CD14-positive monocyte (primary cell): ENCODE measurements around the gene PRKACB. TPM values are rescaled to one million over a fixed set of nuclear protein-coding genes. Genes with fewer than 3 reads are reported as not detected.

Experiments used
- DNase-seq, 3 donors: peaks; one replicate each; pipeline ENCODE4 v3.0.0-alpha.2; 2011 to 2022
- H2AFZ ChIP-seq: 2 replicates; pipeline ENCODE4 v1.6.0; 2012; ENCODE audit warnings: mild to moderate bottlenecking, low read depth, low read length, inconsistent platforms; ENCODE audit not compliant: insufficient read depth, poor library complexity, severe bottlenecking
- H3K27ac ChIP-seq, 2 donors: 1 replicate in 1 of 2; 2 replicates in 1 of 2; pipeline ENCODE4 v1.5.1; 2012 to 2013; ENCODE audit warnings: low read length in 2 of 2, control low read depth in 1 of 2, inconsistent platforms in 1 of 2, low read depth in 1 of 2, mild to moderate bottlenecking in 1 of 2
- H3K27me3 ChIP-seq, 2 donors: one replicate each; pipeline versions ENCODE4 v1.6.0 to v1.6.1; 2011 to 2013; ENCODE audit warnings: low read length in 2 of 2; ENCODE audit not compliant: control insufficient read depth in 2 of 2, insufficient read depth in 2 of 2
- H3K36me3 ChIP-seq, 2 donors: replicated peaks in 1 of 2; 1 replicate in 1 of 2; 2 replicates in 1 of 2; pipeline versions ENCODE4 v1.5.1 to v1.6.1; 2012 to 2013; ENCODE audit warnings: low read length in 2 of 2, control low read depth in 1 of 2, inconsistent platforms in 1 of 2, mild to moderate bottlenecking in 1 of 2; ENCODE audit not compliant: insufficient read depth in 2 of 2, control insufficient read depth in 1 of 2
- H3K4me1 ChIP-seq, 2 donors: 1 replicate in 1 of 2; 2 replicates in 1 of 2; pipeline versions ENCODE4 v1.5.1 to v1.6.1; 2012 to 2013; ENCODE audit warnings: low read length in 2 of 2, control low read depth in 1 of 2, inconsistent platforms in 1 of 2, mild to moderate bottlenecking in 1 of 2, moderate library complexity in 1 of 2; ENCODE audit not compliant: insufficient read depth in 2 of 2, control insufficient read depth in 1 of 2
- H3K4me2 ChIP-seq: replicated peaks from 2 replicates; pipeline ENCODE3; 2012; ENCODE audit warnings: low read length, moderate library complexity, mild to moderate bottlenecking; ENCODE audit not compliant: poor library complexity, severe bottlenecking; ENCODE audit errors: extremely low read depth
- H3K4me3 ChIP-seq, 3 experiments: fragments of 200-600 bp in 1 of 3; sonication (generic) in 1 of 3; replicated peaks in 1 of 3; 1 replicate in 2 of 3; 2 replicates in 1 of 3; pipeline ENCODE4 v1.5.1; 2011 to 2013; ENCODE audit warnings: low read length in 3 of 3, mild to moderate bottlenecking in 3 of 3, control low read depth in 2 of 3, low read depth in 2 of 3, inconsistent platforms in 1 of 3, moderate library complexity in 1 of 3
- H3K79me2 ChIP-seq: 2 replicates; pipeline ENCODE4 v1.6.0; 2012; ENCODE audit warnings: mild to moderate bottlenecking, control low read depth, inconsistent platforms, low read length, moderate library complexity; ENCODE audit not compliant: insufficient read depth
- H3K9ac ChIP-seq: 2 replicates; pipeline ENCODE4 v1.6.0; 2017; ENCODE audit warnings: low read length, mild to moderate bottlenecking; ENCODE audit not compliant: insufficient read depth, poor library complexity, severe bottlenecking
- H3K9me3 ChIP-seq, 2 donors: replicated peaks in 1 of 2; 1 replicate in 1 of 2; 2 replicates in 1 of 2; pipeline versions ENCODE4 v1.5.1 to v1.6.1; 2012 to 2013; ENCODE audit warnings: low read length in 2 of 2, control low read depth in 1 of 2; ENCODE audit not compliant: control insufficient read depth in 1 of 2, insufficient read depth in 1 of 2
- H4K20me1 ChIP-seq: 2 replicates; pipeline ENCODE4 v1.6.0; 2012; ENCODE audit warnings: mild to moderate bottlenecking, low read length, control low read depth, moderate library complexity; ENCODE audit not compliant: insufficient read depth
- H3K27ac Mint-ChIP-seq, 7 donors: one replicate each; pipeline ENCODE4 v1.8.0; 2020; ENCODE audit warnings: mild to moderate bottlenecking in 7 of 7, mixed read lengths in 7 of 7, moderate library complexity in 6 of 7, inconsistent platforms in 2 of 7
- H3K27me3 Mint-ChIP-seq, 3 donors: one replicate each; pipeline ENCODE4 v1.8.0; 2021 to 2022; ENCODE audit warnings: low read depth in 3 of 3, mild to moderate bottlenecking in 3 of 3, mixed read lengths in 3 of 3, moderate library complexity in 3 of 3, inconsistent platforms in 1 of 3
- H3K36me3 Mint-ChIP-seq, 2 donors: one replicate each; pipeline ENCODE4 v1.8.0; 2020; ENCODE audit warnings: mixed read lengths in 2 of 2, inconsistent platforms in 1 of 2, mild to moderate bottlenecking in 1 of 2
- H3K4me1 Mint-ChIP-seq: one replicate; pipeline ENCODE4 v1.8.0; 2020; ENCODE audit warnings: mild to moderate bottlenecking, mixed read lengths
- H3K4me3 Mint-ChIP-seq, 2 donors: one replicate each; pipeline ENCODE4 v1.8.0; 2020; ENCODE audit warnings: mild to moderate bottlenecking in 2 of 2, mixed read lengths in 2 of 2, moderate library complexity in 1 of 2
- H3K9me3 Mint-ChIP-seq, 7 donors: one replicate each; pipeline ENCODE4 v1.8.0; 2020 to 2022; ENCODE audit warnings: mixed read lengths in 7 of 7, mild to moderate bottlenecking in 6 of 7, moderate library complexity in 6 of 7, inconsistent platforms in 2 of 7
- WGBS: methylation state at CpG from one replicate; pipeline ENCODE4 v1.1.5; 2013; ENCODE audit warnings: missing lambda C conversion rate; ENCODE audit not compliant: insufficient coverage; 5-methylcytosine and 5-hydroxymethylcytosine counted together
- intact Hi-C, 2 donors: fragments of 100-400 bp; cut with micrococcal nuclease; formaldehyde crosslinking; loops; one replicate each; pipeline versions ENCODE4 v1.15.0 to v1.15.1; 2023
- polyA plus RNA-seq, 3 donors: library from polyadenylated mRNA; depleted of rRNA in 1 of 3; unstranded in 2 of 3; stranded (reverse) in 1 of 3; fragments of 300-500 nt in 2 of 3; fragments of >200 nt in 1 of 3; fragmentation: Illumina TruSeq in 2 of 3; gene quantifications; 1 replicate in 2 of 3; 2 replicates in 1 of 3; pipeline ENCODE4 v1.2.3, GENCODE V29; 2012 to 2021
- TF ChIP-seq, protein P1 (sequence below): fragments of 200-600 bp; IDR thresholded peaks from one replicate; pipeline ENCODE4 v1.8.0; 2022; ENCODE audit warnings: antibody characterized with exemption, mild to moderate bottlenecking

The PRKACB gene
- polyA plus RNA-seq, 3 donors, result 2.5 to 14.5 (median 13.8) TPM

DNA sequence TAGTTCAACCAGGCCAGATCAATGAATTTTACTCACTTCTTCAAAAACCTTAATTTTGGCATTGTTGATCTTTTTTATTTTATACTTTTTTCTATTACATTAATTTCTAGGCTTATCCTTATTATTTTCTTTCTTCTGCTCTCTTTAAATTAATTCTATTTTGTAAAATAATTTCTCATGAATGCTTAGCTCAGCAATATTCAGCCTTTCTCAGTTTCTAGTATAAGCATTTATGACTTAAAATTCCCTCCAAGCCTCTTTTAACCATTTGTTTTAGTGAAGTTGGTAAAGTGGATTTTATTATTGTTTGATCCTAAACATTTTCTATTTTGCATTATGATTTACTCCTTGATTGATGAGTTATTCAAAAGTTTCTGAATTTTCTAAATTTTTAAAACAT lies 136.8 kb downstream of the PRKACB start:
- no peak overlapping the region for H3K4me3 ChIP-seq
- H2AFZ ChIP-seq, result no peak overlapping the region
- H3K9me3 Mint-ChIP-seq, result peaks cover 0 to 10% (median 3%) of the 10 kb centered on the region in 7 donors
- intact Hi-C loops, result no loop called here
- no peaks in the 10 kb centered on the region for H3K4me1 Mint-ChIP-seq
- H3K4me2 ChIP-seq, result no peak overlapping the region
- no peaks in the 10 kb centered on the region for H3K36me3 Mint-ChIP-seq
- no peaks in the 10 kb centered on the region for H4K20me1 ChIP-seq
- no peaks in the 10 kb centered on the region for H3K4me1 ChIP-seq
- no peaks in the 10 kb centered on the region for H3K79me2 ChIP-seq
- no peaks in the 10 kb centered on the region for H3K9me3 ChIP-seq
- H3K27ac Mint-ChIP-seq, result no peak overlapping the region
- no peak overlapping the region for H3K4me3 Mint-ChIP-seq
- peaks cover 0 to 2% (median 2%) of the 10 kb centered on the region in 3 donors for H3K27me3 Mint-ChIP-seq
- TF ChIP-seq, protein P1, sequence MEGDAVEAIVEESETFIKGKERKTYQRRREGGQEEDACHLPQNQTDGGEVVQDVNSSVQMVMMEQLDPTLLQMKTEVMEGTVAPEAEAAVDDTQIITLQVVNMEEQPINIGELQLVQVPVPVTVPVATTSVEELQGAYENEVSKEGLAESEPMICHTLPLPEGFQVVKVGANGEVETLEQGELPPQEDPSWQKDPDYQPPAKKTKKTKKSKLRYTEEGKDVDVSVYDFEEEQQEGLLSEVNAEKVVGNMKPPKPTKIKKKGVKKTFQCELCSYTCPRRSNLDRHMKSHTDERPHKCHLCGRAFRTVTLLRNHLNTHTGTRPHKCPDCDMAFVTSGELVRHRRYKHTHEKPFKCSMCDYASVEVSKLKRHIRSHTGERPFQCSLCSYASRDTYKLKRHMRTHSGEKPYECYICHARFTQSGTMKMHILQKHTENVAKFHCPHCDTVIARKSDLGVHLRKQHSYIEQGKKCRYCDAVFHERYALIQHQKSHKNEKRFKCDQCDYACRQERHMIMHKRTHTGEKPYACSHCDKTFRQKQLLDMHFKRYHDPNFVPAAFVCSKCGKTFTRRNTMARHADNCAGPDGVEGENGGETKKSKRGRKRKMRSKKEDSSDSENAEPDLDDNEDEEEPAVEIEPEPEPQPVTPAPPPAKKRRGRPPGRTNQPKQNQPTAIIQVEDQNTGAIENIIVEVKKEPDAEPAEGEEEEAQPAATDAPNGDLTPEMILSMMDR, result no peak
- no peak overlapping the region for H3K27ac ChIP-seq
- H3K36me3 ChIP-seq, result no peaks in the 10 kb centered on the region
- DNase-seq, result no peak
- no peaks in the 10 kb centered on the region for H3K27me3 ChIP-seq
- no peak overlapping the region for H3K9ac ChIP-seq

DNA sequence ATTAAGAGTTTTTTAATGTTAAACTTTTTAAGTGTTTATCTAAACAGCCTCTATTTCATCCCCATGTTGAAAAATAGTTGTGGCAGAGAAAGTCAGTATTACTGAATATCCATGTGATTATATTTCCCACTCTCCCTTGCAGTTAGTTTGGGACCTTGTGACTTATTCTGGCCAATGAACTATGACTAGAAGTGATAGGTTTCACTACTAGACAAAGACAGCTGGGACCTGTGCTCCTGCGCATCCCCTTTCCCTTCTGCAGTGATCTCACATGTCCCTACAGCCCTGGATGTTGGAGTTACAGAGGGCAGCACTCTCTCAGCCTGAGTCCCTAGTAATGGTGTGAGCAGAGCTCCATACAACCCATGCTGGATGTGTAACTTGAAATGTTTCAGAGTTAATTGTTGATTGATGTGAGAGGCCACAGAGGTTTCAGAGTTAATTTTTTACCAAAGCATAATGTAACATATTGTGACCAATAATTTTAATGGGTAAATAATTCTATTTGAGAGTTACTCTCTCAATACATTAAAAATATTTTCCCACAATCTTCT lies 138.8 kb downstream of the PRKACB start:
- Histone ChIP-seq H3K27ac (no peak overlapping the region), H3K36me3 (no peaks in the 10 kb centered on the region), H3K9ac (no peak overlapping the region), H3K4me3 (no peak overlapping the region), H3K79me2 (no peaks in the 10 kb centered on the region), H4K20me1 (no peaks in the 10 kb centered on the region), H2AFZ (no peak overlapping the region), H3K4me2 (no peak overlapping the region), H3K9me3 (peaks cover 10% of the 10 kb centered on the region in 2 donors), H3K27me3 (no peaks in the 10 kb centered on the region), H3K4me1 (no peaks in the 10 kb centered on the region)
- H3K27ac Mint-ChIP-seq, result no peak overlapping the region
- H3K36me3 Mint-ChIP-seq, result no peaks in the 10 kb centered on the region
- intact Hi-C loops, result no loop called here
- no CpG with 5 or more reads among the region's 1 CpG for WGBS
- H3K27me3 Mint-ChIP-seq, result peaks cover 0 to 2% (median 0%) of the 10 kb centered on the region in 3 donors
- H3K4me1 Mint-ChIP-seq, result no peaks in the 10 kb centered on the region
- H3K4me3 Mint-ChIP-seq, result no peak overlapping the region
- peaks cover 17 to 25% (median 23%) of the 10 kb centered on the region in 7 donors for H3K9me3 Mint-ChIP-seq
- DNase-seq, result no peak
- TF ChIP-seq, protein P1, result no peak
